ENCODE results near the gene MAGI1.

MAGI1 gene

GRCh38 chr3:65938676-65939075 is 100.0 kb downstream of the MAGI1 start:
- no peak for DNase-seq

- DNase-seq, result no peak
Observed at GRCh38 chr3:65938147-65938546, 100.6 kb downstream of the MAGI1 start.

GRCh38 chr3:65936908-65937638 is 101.6 kb downstream of the MAGI1 start:
- no peak for DNase-seq

- no peak for DNase-seq
Observed at GRCh38 chr3:65935724-65936123, 103.0 kb downstream of the MAGI1 start.

GRCh38 chr3:65930648-65931047 is 108.1 kb downstream of the MAGI1 start:
- DNase-seq, result no peak

- no peak for DNase-seq
Observed at GRCh38 chr3:65928110-65928509, 110.6 kb downstream of the MAGI1 start.

DNA sequence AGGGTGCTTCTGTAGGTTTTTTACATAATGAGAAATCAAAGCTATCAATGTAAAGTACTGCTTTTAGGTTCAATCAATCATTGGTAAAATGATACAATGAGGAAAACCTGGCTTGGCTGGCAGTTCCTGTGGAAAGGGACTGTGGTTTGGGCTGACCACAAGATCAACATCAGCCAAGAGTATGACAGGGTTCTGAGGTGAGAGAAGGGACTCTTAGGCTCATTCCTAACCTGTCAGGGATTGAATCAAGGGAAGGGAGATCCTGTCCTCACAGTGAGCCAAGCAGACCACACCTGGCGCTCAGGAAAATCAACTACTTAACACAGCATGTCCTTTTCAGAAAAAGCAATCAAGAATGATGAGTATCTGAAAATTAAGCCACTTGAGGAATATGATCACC is 111.1 kb downstream of the MAGI1 start:
- DNase-seq, result peak; percentile 74

- DNase-seq, result no peak
Observed at GRCh38 chr3:65925254-65925954, 113.3 kb downstream of the MAGI1 start.

GRCh38 chr3:65924762-65925161 is 114.0 kb downstream of the MAGI1 start:
- no peak for DNase-seq

GRCh38 chr3:65922441-65922840 is 116.3 kb downstream of the MAGI1 start:
- no peak for DNase-seq

- DNase-seq, result no peak
Observed at GRCh38 chr3:65919826-65920225, 118.9 kb downstream of the MAGI1 start.

GRCh38 chr3:65915477-65915876 is 123.2 kb downstream of the MAGI1 start:
- DNase-seq, result no peak

- DNase-seq, result no peak
Observed at GRCh38 chr3:65914740-65915367, 123.9 kb downstream of the MAGI1 start.

GRCh38 chr3:65914032-65914739 is 124.5 kb downstream of the MAGI1 start:
- no peak for DNase-seq

GRCh38 chr3:65912647-65913046 is 126.1 kb downstream of the MAGI1 start:
- no peak for DNase-seq

GRCh38 chr3:65908588-65908987 is 130.1 kb downstream of the MAGI1 start:
- no peak for DNase-seq

DNA sequence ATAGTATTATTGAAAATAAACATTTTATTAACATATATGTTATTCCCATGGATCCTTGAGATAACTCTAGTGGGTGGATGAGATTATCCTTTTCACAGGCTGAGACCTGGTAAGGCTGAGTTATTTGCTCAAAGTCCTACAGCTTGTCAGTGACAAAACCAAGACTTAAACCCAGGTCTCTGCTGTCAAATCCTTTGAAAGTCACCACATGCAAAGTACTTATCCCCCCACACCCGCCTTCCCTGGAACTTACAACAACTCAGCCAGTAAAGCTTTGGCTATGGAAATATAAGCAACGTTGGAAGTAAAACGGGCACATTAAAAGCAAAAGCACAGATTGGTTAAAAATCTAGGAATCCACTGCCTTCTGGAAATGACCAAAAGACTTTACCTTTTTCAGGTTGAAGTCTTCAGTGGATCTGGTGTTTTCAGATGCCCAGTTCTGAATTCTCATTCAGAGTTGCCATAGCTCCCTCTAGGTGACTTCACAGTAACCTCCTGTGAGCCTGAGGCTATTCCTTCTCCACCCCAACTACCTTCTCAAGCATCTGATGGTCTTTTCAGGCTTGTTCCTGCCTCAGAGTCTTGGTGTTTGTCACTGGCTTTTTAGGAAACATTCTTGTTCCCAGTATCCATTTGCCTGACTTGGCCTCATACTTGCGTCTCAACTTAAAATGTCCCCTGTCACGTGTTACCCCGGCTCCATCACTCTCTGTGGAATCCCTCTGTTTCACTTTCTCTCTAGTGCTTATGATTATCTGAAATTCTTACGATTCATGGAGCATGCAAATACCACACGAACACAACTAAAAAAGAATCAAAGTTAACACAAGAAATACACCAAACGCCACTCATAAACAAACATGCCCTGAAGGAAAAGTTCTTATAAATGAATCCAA is 131.2 kb downstream of the MAGI1 start:
- DNase-seq, result no peak

GRCh38 chr3:65905771-65906170 is 132.9 kb downstream of the MAGI1 start:
- no peak for DNase-seq

DNA sequence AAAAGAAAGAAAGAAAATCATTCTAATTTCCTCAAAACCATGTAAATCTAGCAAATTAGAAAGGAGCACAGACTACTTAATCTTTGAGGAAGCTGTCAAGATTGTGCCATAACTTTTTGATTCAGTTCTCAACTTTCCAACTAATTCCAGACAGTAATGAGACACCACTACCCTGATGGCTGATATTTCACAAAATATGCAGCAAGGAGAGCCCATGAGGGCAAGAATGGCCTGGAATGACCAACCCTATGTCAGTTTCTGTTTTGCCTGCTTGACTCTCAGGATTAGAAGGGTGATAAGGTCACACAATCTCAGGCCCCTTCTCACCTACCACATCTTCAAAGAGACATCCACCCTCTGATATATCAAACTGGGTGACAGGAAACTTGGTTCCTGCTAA is 134.7 kb downstream of the MAGI1 start:
- no peak for DNase-seq

DNA sequence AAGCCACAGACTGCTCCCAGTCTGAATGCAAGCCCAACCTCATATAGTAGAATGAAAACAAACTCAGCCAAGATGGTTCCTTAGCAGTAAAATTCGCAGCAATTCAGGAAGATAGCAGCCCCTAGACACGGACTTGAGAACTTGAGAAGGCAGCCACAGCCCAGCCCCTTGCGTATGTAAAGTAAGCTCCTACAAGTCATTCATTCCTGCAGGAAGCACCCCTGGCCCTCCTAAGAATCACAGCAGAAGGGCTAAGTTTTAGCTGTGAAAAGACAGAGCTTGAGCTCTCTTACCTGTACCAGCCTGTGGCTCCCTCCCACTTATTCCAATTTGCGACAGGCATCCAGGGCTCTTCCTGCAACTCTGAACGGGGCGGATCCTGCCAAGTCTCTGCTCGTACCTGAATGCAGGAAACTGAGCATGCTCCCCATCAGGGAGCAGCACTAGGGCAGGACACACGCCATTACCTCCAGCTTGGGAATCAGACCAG is 136.4 kb downstream of the MAGI1 start:
- peak; percentile 0 for DNase-seq

DNA sequence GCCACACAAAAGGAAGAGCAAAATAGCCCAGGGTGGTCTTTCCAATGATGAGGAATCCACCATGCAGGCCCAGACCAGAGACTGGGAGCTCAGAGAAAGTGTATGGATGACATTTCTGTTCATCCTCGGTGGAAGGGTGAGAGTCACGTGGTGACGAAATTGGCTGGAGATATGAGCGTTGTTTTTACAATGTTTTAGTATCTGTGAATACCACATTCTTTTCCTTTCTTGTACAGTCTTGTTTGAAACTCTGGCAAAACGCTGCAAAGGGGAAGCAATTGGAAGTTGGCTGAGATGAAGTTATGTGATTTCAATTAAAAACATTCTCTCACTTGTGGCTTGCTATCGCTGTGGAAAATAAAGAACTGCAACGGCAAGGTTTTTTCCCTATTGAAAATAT is 137.5 kb downstream of the MAGI1 start:
- no peak for DNase-seq

GRCh38 chr3:65899226-65899625 is 139.5 kb downstream of the MAGI1 start:
- DNase-seq, result no peak

Measured in NCI-H2029 treated with DMSO at 0.1 percent for 48 hours (cell line).